ENCODE measurements around the gene EIF1AD. TPM values are rescaled to one million over a fixed set of nuclear protein-coding genes. Genes with fewer than 3 reads are reported as not detected.

The EIF1AD gene
- total RNA-seq, 1 donor from 2014 or later = 29.0 TPM

GRCh38 chr11:66006134-66006890 is 4.4 kb upstream of the EIF1AD start:
- DNase-seq (no peak), ATAC-seq (no peak)
- H3K36me3 ChIP-seq = peaks cover 16% of the 10 kb centered on the region
- peaks cover 10% of the 10 kb centered on the region for H3K4me1 ChIP-seq
- no peak overlapping the region for H3K4me3 ChIP-seq
- intact Hi-C loops (cut with DNase I) = no loop called here
- H3K27me3 ChIP-seq (ENCODE audit: low read depth) = peaks cover 1% of the 10 kb centered on the region
- no peak for TF ChIP-seq CTCF (IDR thresholded peaks at IDR 0.05)
- no peaks in the 10 kb centered on the region for H3K9me3 ChIP-seq
- H3K27ac ChIP-seq = no peak overlapping the region

DNA sequence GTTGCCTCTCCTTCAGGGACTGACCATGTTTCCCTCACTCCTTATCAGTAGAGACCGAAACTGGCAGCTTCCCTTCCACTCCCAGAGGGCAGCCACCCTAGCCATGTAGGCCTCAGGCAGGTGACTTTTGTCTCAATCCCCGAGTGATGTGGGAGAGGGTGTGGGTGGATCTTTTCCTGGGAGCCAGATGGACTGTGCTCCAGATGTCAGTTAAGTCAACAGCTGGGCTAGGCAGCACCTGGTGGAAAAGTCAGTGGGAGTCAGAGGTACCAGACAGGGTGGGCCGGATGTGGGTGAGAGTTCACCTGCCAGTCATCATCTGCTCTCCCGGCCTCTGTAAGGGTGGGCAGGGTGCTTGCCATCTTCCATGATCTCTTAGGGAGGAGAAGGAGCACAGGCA is 2.2 kb upstream of the EIF1AD start:
- Histone ChIP-seq H3K4me3 (no peak overlapping the region), H3K4me1 (peaks cover 24% of the 10 kb centered on the region), H3K36me3 (peaks cover 29% of the 10 kb centered on the region), H3K27ac (no peak overlapping the region), H3K27me3 (ENCODE audit: low read depth) (no peaks in the 10 kb centered on the region), H3K9me3 (no peaks in the 10 kb centered on the region)
- DNase-seq (no peak), ATAC-seq (no peak)
- intact Hi-C loops (cut with DNase I) = no loop called here
- no peak for TF ChIP-seq CTCF (IDR thresholded peaks at IDR 0.05)

- H3K4me1 ChIP-seq = peaks cover 24% of the 10 kb centered on the region
- H3K36me3 ChIP-seq = peaks cover 38% of the 10 kb centered on the region
- no peaks in the 10 kb centered on the region for H3K27me3 ChIP-seq (ENCODE audit: low read depth)
- no peak for TF ChIP-seq CTCF (IDR thresholded peaks at IDR 0.05)
- peak overlapping the region; percentile 79 for H3K4me3 ChIP-seq
- H3K27ac ChIP-seq = peak overlapping the region; percentile 89
- no peaks in the 10 kb centered on the region for H3K9me3 ChIP-seq
- ATAC-seq = no peak
- intact Hi-C loops (cut with DNase I) = no loop called here
- no peak for DNase-seq
Observed at GRCh38 chr11:66003291-66003690, 1.3 kb upstream of the EIF1AD start.

- intact Hi-C loops (cut with DNase I) = no loop called here
- H3K36me3 ChIP-seq = peaks cover 44% of the 10 kb centered on the region
- no peak for TF ChIP-seq CTCF (IDR thresholded peaks at IDR 0.05)
- ATAC-seq = peak; percentile 88 to 94
- peaks cover 24% of the 10 kb centered on the region for H3K4me1 ChIP-seq
- no peaks in the 10 kb centered on the region for H3K9me3 ChIP-seq
- H3K27ac ChIP-seq = peak overlapping the region; percentile 89
- H3K27me3 ChIP-seq (ENCODE audit: low read depth) = no peaks in the 10 kb centered on the region
- DNase-seq = peak; percentile 73
- H3K4me3 ChIP-seq = peak overlapping the region; percentile 79
Observed at GRCh38 chr11:66002648-66003225, 780 bp upstream of the EIF1AD start.

- intact Hi-C loops (cut with DNase I) = no loop called here
- no peak for DNase-seq
Observed at GRCh38 chr11:65997286-65997685, 4.7 kb downstream of the EIF1AD start.

More at GRCh38 chr11:65997286-65997685, 4.7 kb downstream of the EIF1AD start:
- Histone ChIP-seq H3K27ac (no peak overlapping the region), H3K27me3 (ENCODE audit: low read depth) (no peaks in the 10 kb centered on the region), H3K36me3 (peaks cover 45% of the 10 kb centered on the region), H3K4me3 (no peak overlapping the region), H3K9me3 (no peaks in the 10 kb centered on the region), H3K4me1 (peaks cover 15% of the 10 kb centered on the region)
- ATAC-seq = no peak
- TF ChIP-seq CTCF (IDR thresholded peaks at IDR 0.05) = no peak

All from lower lobe of right lung (tissue), 2 donors.